K562 (cell line): Measurements from ENCODE around the gene WTAP. TPM values are rescaled to one million over a fixed set of nuclear protein-coding genes. Genes with fewer than 3 reads are reported as not detected.

Source experiments
- BDP1 ChIP-seq: IDR thresholded peaks from 3 replicates; pipeline ENCODE4 v1.6.1; 2011; ENCODE audit not compliant: insufficient read length, insufficient read depth
- BMI1 ChIP-seq: fragments of 150-350 bp; IDR thresholded peaks from 2 replicates; pipeline ENCODE4 v1.6.1; 2014; ENCODE audit warnings: low read length
- DNMT1 ChIP-seq: fragments of 450-650 bp; IDR thresholded peaks from 2 replicates; pipeline ENCODE4 v1.6.1; 2016; ENCODE audit warnings: antibody characterized with exemption, mild to moderate bottlenecking
- EP400 ChIP-seq: fragments of 450-650 bp; IDR thresholded peaks from 2 replicates; pipeline ENCODE4 v1.6.1; 2017; ENCODE audit warnings: antibody characterized with exemption, mild to moderate bottlenecking, moderate library complexity
- FIP1L1 ChIP-seq: fragments of 200-400 bp; formaldehyde crosslinking; IDR thresholded peaks from 2 replicates; pipeline ENCODE4 v1.6.1; 2018; ENCODE audit warnings: mild to moderate bottlenecking, low read depth, low read length; ENCODE audit not compliant: poor library complexity, severe bottlenecking
- FOXK2 ChIP-seq, 2 experiments: fragments of 450-650 bp; IDR thresholded peaks in 1 of 2; conservative IDR thresholded peaks in 1 of 2; 2 replicates each; pipeline ENCODE4 v1.6.1; 2016; ENCODE audit warnings: low read depth in 2 of 2, mild to moderate bottlenecking in 1 of 2
- GATAD2B ChIP-seq: fragments of 450-650 bp; IDR thresholded peaks from 2 replicates; pipeline ENCODE4 v1.6.1; 2017; ENCODE audit warnings: mild to moderate bottlenecking, borderline replicate concordance
- HMGN3 ChIP-seq: IDR thresholded peaks from 2 replicates; pipeline ENCODE4 v1.6.1; 2011; ENCODE audit warnings: borderline replicate concordance, low read depth, mild to moderate bottlenecking, mixed read lengths, low read length; ENCODE audit not compliant: insufficient read length; ENCODE audit errors: extremely low read depth
- MAFK ChIP-seq: IDR thresholded peaks from 2 replicates; pipeline ENCODE4 v1.6.1; 2011; ENCODE audit warnings: low read length, improper control_type of control experiment
- MAZ ChIP-seq, 2 experiments: fragments of 450-650 bp in 1 of 2; sonication (generic) in 1 of 2; formaldehyde crosslinking; IDR thresholded peaks in 1 of 2; conservative IDR thresholded peaks in 1 of 2; 2 replicates each; pipeline versions ENCODE4 v1.4.0 to v1.5.0; 2020; ENCODE audit warnings: mild to moderate bottlenecking in 1 of 2, missing genetic modification reagents in 1 of 2
- NFYB ChIP-seq: IDR thresholded peaks from 2 replicates; pipeline ENCODE4 v1.6.1; 2011; ENCODE audit warnings: mild to moderate bottlenecking, moderate library complexity; ENCODE audit not compliant: insufficient read length; ENCODE audit errors: extremely low read depth
- PHTF2 ChIP-seq: fragments of 250-450 bp; sonication (Bioruptor Pico); IDR thresholded peaks from 2 replicates; pipeline ENCODE4 v1.5.0; 2021; ENCODE audit warnings: mild to moderate bottlenecking
- RNF219 ChIP-seq: fragments of 250-450 bp; sonication (Bioruptor Pico); IDR thresholded peaks from 2 replicates; pipeline ENCODE4 v1.5.0; 2022; ENCODE audit warnings: mild to moderate bottlenecking
- TAF9B ChIP-seq: fragments of 450-650 bp; IDR thresholded peaks from 2 replicates; pipeline ENCODE4 v1.6.1; 2018; ENCODE audit warnings: mild to moderate bottlenecking; ENCODE audit not compliant: partially characterized antibody
- TFAP4 ChIP-seq: sonication (generic); formaldehyde crosslinking; IDR thresholded peaks from 2 replicates; pipeline ENCODE4 v1.8.0; 2022; ENCODE audit warnings: missing genetic modification reagents, mild to moderate bottlenecking, moderate library complexity, borderline replicate concordance
- ZNF277 ChIP-seq: fragments of 250-450 bp; sonication (Bioruptor Pico); IDR thresholded peaks from 2 replicates; pipeline ENCODE4 v1.8.0; 2022; ENCODE audit warnings: inconsistent platforms, mild to moderate bottlenecking, moderate library complexity, borderline replicate concordance
- polyA plus RNA-seq, 8 experiments: library from polyadenylated mRNA; depleted of rRNA in 4 of 8; stranded (reverse) in 5 of 8; unstranded in 3 of 8; fragments of >200 nt; fragmentation: Nextera tagmentation in 2 of 8; fragmentation: Illumina TruSeq in 1 of 8; extraction: Ambion mirVana in 2 of 8; extraction: Trizol in 1 of 8; gene quantifications; 2 replicates each; pipeline versions ENCODE4 v1.2.1 to v1.2.3, GENCODE V29; 2011 to 2014; ENCODE audit warnings: inconsistent platforms in 1 of 8, missing spikeins in 1 of 8
- total RNA-seq, 7 experiments: library from RNA; depleted of rRNA in 6 of 7; stranded (reverse); fragments of >200 nt in 6 of 7; fragmentation: Illumina TruSeq in 2 of 7; extraction: Trizol in 2 of 7; gene quantifications; 2 replicates each; pipeline versions ENCODE4 v1.2.1 to v1.2.3, GENCODE V29; 2011 to 2021; ENCODE audit warnings: low replicate concordance in 1 of 7
- TF ChIP-seq, protein P1 (sequence below): sonication (generic); formaldehyde crosslinking; IDR thresholded peaks from 2 replicates; pipeline ENCODE4 v1.8.0; 2023; ENCODE audit warnings: mild to moderate bottlenecking, missing genetic modification reagents

The WTAP gene
- total and polyA plus RNA-seq, 9 of the 15 experiments (the other 6 are each of a cell fraction or from before 2014, with no cell fraction given): 52.4 to 156 (median 110) TPM

GRCh38 chr6:159789377-159790148 is 62.3 kb downstream of the WTAP start, which contains the start of gene TCP1 (continued):
- TF ChIP-seq FIP1L1 (peak; percentile 84), GATAD2B (no peak), NFYB (peak; percentile 64), FOXK2 (conservative IDR thresholded peaks at IDR 0.05 in 1 of 2, IDR thresholded peaks at IDR 0.05 in 1 of 2; ENCODE audit: low read depth in 2 of 2) (peak; percentile 98 to 99), EP400 (peak; percentile 89; the same call in 1 of the 2 replicates), MAZ (CRISPR knock-in tag; conservative IDR thresholded peaks at IDR 0.05 in 1 of 2, IDR thresholded peaks at IDR 0.05 in 1 of 2) (peak; percentile 71 to 75), BDP1 (no peak), RNF219 (no peak), ZNF277 (no peak; the same call in 1 of the 2 replicates), HMGN3 (peak; percentile 33), TAF9B (peak; percentile 92), MAFK (0 out of 2 replicates have a peak, but pooled peaks have one; percentile 22), DNMT1 (no peak), TFAP4 (CRISPR knock-in tag) (peak; percentile 76), PHTF2 (CRISPR knock-in tag) (peak; percentile 93), BMI1 (no peak)
- TF ChIP-seq, protein P1, sequence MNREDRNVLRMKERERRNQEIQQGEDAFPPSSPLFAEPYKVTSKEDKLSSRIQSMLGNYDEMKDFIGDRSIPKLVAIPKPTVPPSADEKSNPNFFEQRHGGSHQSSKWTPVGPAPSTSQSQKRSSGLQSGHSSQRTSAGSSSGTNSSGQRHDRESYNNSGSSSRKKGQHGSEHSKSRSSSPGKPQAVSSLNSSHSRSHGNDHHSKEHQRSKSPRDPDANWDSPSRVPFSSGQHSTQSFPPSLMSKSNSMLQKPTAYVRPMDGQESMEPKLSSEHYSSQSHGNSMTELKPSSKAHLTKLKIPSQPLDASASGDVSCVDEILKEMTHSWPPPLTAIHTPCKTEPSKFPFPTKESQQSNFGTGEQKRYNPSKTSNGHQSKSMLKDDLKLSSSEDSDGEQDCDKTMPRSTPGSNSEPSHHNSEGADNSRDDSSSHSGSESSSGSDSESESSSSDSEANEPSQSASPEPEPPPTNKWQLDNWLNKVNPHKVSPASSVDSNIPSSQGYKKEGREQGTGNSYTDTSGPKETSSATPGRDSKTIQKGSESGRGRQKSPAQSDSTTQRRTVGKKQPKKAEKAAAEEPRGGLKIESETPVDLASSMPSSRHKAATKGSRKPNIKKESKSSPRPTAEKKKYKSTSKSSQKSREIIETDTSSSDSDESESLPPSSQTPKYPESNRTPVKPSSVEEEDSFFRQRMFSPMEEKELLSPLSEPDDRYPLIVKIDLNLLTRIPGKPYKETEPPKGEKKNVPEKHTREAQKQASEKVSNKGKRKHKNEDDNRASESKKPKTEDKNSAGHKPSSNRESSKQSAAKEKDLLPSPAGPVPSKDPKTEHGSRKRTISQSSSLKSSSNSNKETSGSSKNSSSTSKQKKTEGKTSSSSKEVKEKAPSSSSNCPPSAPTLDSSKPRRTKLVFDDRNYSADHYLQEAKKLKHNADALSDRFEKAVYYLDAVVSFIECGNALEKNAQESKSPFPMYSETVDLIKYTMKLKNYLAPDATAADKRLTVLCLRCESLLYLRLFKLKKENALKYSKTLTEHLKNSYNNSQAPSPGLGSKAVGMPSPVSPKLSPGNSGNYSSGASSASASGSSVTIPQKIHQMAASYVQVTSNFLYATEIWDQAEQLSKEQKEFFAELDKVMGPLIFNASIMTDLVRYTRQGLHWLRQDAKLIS (CRISPR knock-in tag): peak; percentile 85
